Naive B cell (primary cell): ENCODE data around the gene ABCA13. TPM values are rescaled to one million over a fixed set of nuclear protein-coding genes. Genes with fewer than 3 reads are reported as not detected.
A peak's percentile ranks its signal among the peaks of the same experiment; 100 is the strongest.

Source experiments
- ATAC-seq, 2 donors: fragments of 150-1000 bp; cut with Tn5 transposase; 2 replicates each; pipeline ENCODE4 v1.10.0; 2021; ENCODE audit warnings: low read depth in 2 of 2, mild to moderate bottlenecking in 2 of 2, moderate library complexity in 2 of 2
- DNase-seq: peaks from one replicate; pipeline ENCODE4 v3.0.0; 2022
- H3K27ac Mint-ChIP-seq, 6 donors: one replicate each; pipeline ENCODE4 v1.8.0; 2020 to 2022; ENCODE audit warnings: mild to moderate bottlenecking in 6 of 6, mixed read lengths in 6 of 6, moderate library complexity in 5 of 6, inconsistent platforms in 2 of 6
- H3K27me3 Mint-ChIP-seq, 3 donors: one replicate each; pipeline ENCODE4 v1.8.0; 2021 to 2022; ENCODE audit warnings: mixed read lengths in 3 of 3, mild to moderate bottlenecking in 1 of 3
- H3K36me3 Mint-ChIP-seq, 2 donors: one replicate each; pipeline ENCODE4 v1.8.0; 2020 to 2022; ENCODE audit warnings: mixed read lengths in 2 of 2, inconsistent platforms in 1 of 2, mild to moderate bottlenecking in 1 of 2
- H3K4me1 Mint-ChIP-seq, 3 donors: one replicate each; pipeline ENCODE4 v1.8.0; 2020 to 2022; ENCODE audit warnings: mixed read lengths in 3 of 3, inconsistent platforms in 1 of 3, mild to moderate bottlenecking in 1 of 3, moderate library complexity in 1 of 3
- H3K4me3 Mint-ChIP-seq, 8 donors: one replicate each; pipeline ENCODE4 v1.8.0; 2020 to 2022; ENCODE audit warnings: mild to moderate bottlenecking in 8 of 8, mixed read lengths in 8 of 8, moderate library complexity in 8 of 8, inconsistent platforms in 2 of 8
- H3K9me3 Mint-ChIP-seq, 7 donors: one replicate each; pipeline ENCODE4 v1.8.0; 2020 to 2022; ENCODE audit warnings: mixed read lengths in 7 of 7, mild to moderate bottlenecking in 5 of 7, inconsistent platforms in 2 of 7, moderate library complexity in 1 of 7
- polyA plus RNA-seq, 6 donors: library from polyadenylated mRNA; unstranded; fragments of 300-500 nt; fragmentation: Illumina TruSeq; gene quantifications; one replicate each; pipeline ENCODE4 v1.2.3, GENCODE V29; 2021; ENCODE audit warnings: low read depth in 6 of 6

ABCA13 gene
- polyA plus RNA-seq, 6 donors from 2014 or later = not detected

DNA sequence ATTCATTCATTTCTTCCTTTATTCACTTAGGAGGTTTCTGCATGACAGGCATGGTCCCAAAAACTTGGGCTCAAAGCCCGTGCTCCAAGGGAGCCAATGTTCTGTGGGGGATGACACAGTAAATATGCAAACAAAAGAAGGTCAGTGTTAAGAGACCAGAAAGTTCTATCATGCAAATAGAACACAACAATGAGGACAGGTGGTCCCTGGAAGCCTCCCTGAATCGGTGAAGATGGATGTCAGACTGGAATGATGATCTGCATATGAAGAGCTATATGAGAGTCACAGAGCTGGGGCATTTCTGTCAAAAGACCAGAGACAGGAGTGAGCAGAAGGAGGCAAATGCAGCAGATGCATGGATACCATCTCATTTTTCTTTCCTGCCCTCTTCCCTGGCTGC, 129.0 kb downstream of the ABCA13 start:
- no peak for ATAC-seq
- no peaks in the 10 kb centered on the region for H3K4me1 Mint-ChIP-seq
- H3K27ac Mint-ChIP-seq = no peak overlapping the region
- no peaks in the 10 kb centered on the region for H3K36me3 Mint-ChIP-seq
- H3K9me3 Mint-ChIP-seq = no peaks in the 10 kb centered on the region
- no peak for DNase-seq
- no peak overlapping the region for H3K4me3 Mint-ChIP-seq
- H3K27me3 Mint-ChIP-seq = peaks cover 0 to 10% (median 8%) of the 10 kb centered on the region in 3 donors

DNA sequence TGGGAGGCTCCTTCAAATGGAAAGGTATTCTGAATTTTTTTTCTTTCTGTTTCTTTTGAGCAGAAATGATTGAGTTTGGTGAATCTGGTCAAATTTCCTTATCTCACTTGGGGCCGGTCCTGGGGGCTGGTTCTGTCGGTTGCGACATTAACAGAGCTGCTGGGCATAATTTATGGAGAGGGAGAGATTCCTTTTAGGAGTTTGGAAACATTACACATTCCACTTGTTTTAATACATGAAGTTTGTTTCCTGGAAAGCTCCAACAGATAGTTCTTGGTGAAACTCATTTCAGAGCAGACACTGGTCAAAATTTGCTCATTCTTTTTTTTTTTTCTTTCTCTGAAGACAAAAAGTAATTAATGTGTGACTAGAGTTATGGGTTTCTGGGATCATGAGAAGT, 129.9 kb downstream of the ABCA13 start:
- no peak overlapping the region for H3K27ac Mint-ChIP-seq
- DNase-seq = no peak
- H3K9me3 Mint-ChIP-seq = no peaks in the 10 kb centered on the region
- H3K4me1 Mint-ChIP-seq = no peaks in the 10 kb centered on the region
- no peak overlapping the region for H3K4me3 Mint-ChIP-seq
- H3K36me3 Mint-ChIP-seq = no peaks in the 10 kb centered on the region
- no peak for ATAC-seq
- peaks cover 0 to 15% (median 11%) of the 10 kb centered on the region in 3 donors for H3K27me3 Mint-ChIP-seq

DNA sequence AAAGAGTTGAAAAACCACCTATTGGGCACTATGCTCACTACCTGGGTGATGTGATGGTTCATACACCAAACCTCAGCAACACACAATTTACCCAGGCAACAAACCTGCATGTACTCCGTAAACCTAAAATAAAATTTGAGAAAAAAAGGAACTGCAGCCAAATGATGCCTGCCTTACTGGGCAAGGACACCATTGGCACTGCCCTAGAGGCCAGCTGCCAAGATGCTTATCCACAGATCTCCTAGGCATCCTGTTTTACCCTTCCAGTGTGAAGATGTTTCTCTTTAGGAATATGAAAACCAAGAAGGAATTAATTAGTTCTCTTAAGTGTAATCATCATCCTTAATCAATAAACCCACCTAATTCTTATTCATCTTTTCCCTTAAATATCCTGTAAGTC, 133.4 kb downstream of the ABCA13 start:
- no peaks in the 10 kb centered on the region for H3K4me1 Mint-ChIP-seq
- H3K27ac Mint-ChIP-seq = no peak overlapping the region
- no peak for DNase-seq
- peaks cover 0 to 15% (median 11%) of the 10 kb centered on the region in 3 donors for H3K27me3 Mint-ChIP-seq
- H3K36me3 Mint-ChIP-seq = no peaks in the 10 kb centered on the region
- no peak for ATAC-seq
- no peak overlapping the region for H3K4me3 Mint-ChIP-seq
- no peaks in the 10 kb centered on the region for H3K9me3 Mint-ChIP-seq

DNA sequence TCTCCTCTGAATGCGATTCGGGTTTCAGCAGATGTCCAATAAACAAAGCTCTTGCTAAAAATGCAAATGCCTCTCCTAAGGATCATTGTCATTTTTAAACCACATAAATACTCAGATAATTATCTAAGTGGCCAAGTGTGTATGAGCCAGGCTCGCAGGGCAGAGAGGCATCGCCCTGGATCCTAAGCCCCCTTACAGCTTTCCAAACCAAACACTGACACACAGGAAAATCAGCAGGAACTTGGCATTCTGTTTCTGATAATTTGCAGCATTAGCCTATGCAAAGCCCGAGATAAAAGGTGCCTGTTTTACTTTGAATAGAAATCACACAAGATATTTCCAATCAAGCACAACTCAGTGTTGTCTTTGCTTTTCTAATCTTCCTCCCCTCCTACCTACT, 134.4 kb downstream of the ABCA13 start:
- Mint-ChIP-seq H3K27me3 (peaks cover 0 to 15% (median 11%) of the 10 kb centered on the region in 3 donors), H3K36me3 (no peaks in the 10 kb centered on the region), H3K9me3 (no peaks in the 10 kb centered on the region), H3K4me3 (no peak overlapping the region), H3K4me1 (no peaks in the 10 kb centered on the region), H3K27ac (no peak overlapping the region)
- no peak for DNase-seq
- ATAC-seq = no peak

DNA sequence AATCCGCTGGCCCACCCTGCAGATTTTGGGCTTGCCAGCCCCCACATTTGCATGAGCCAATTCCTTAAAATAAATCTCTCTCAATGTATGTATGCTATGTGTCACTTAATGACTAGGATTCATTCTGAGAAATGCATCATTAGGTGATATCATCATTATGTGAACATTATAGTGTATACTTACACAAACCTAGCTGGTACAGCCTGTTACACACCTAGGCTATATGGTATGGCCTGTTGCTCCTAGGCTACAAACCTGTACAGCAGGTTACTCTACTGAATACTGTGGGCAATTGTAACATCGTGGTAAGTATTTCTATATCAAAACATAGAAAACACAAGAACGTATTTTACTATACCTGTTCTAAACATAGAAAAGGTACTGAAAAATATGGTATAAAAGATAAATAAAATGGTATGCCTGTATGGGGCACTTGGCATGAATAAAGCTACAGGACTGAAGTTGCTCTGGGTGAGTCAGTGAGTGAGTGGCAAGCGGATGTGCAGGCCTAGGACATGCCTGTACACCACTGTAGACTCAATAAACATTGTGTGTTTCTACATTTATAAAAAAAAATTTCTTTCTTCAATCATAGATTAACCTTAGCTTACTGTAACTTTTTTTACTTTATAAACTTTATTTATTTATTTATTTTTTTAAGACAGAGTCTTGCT, 135.9 kb downstream of the ABCA13 start:
- Mint-ChIP-seq H3K4me1 (no peaks in the 10 kb centered on the region), H3K27ac (no peak overlapping the region), H3K36me3 (no peaks in the 10 kb centered on the region), H3K9me3 (no peaks in the 10 kb centered on the region), H3K4me3 (no peak overlapping the region), H3K27me3 (peaks cover 0 to 15% (median 11%) of the 10 kb centered on the region in 3 donors)
- ATAC-seq (no peak), DNase-seq (no peak)

DNA sequence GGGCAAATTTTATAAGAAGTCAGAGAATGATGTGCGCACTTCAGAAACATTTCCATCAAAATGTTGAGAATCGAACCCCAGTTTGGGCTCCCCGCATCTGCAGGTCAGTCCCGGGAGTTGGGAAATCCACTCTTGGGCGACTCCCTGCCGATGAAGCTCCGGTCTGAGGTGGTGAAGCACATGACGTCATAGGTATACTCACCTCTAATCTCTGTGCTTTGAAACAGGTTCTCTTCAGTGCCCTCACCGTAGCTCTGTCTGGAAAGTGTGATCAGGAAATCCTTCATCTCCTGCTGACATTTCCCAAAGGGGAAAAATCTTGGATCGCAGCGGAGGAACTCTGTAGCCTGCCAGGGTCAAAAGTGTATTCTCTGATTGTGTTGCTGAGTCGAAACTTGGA, 138.5 kb downstream of the ABCA13 start:
- DNase-seq = no peak
- Mint-ChIP-seq H3K4me3 (no peak overlapping the region), H3K4me1 (no peaks in the 10 kb centered on the region), H3K36me3 (no peaks in the 10 kb centered on the region), H3K27ac (no peak overlapping the region), H3K9me3 (no peaks in the 10 kb centered on the region), H3K27me3 (peaks cover 0 to 10% (median 7%) of the 10 kb centered on the region in 3 donors)
- ATAC-seq = no peak

DNA sequence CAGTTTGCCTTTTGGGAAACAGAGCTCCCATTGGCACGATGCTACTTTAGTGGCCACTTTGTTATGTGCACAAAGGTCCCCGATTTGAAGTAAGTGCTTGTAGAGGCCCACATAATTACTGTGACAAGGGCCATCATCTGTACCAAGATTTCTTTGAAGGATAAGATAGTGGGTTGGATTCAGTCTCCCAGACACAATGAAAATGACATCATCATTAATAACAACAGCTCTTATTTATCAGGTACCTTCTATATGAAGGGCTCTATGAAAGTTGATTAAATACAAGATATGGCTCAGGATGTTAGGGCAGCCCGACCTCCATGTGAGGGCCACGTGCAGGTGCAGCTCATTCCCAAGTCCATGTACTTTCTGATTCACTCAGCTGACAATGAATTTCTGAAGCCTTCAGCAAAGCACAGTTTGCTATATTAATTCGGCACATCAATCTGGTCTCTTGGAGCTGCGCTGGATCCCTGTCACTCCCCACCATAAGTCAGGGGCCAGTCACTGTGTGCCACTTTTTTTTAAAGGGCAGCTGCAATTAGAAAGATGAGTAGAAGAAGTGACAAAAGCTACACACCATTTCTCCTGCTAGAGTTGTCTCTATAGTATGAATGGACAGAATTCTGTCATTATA, 140.3 kb downstream of the ABCA13 start:
- no peak for ATAC-seq
- Mint-ChIP-seq H3K27ac (no peak overlapping the region), H3K4me1 (no peaks in the 10 kb centered on the region), H3K9me3 (no peaks in the 10 kb centered on the region), H3K36me3 (no peaks in the 10 kb centered on the region), H3K4me3 (no peak overlapping the region), H3K27me3 (no peaks in the 10 kb centered on the region)
- DNase-seq = no peak

DNA sequence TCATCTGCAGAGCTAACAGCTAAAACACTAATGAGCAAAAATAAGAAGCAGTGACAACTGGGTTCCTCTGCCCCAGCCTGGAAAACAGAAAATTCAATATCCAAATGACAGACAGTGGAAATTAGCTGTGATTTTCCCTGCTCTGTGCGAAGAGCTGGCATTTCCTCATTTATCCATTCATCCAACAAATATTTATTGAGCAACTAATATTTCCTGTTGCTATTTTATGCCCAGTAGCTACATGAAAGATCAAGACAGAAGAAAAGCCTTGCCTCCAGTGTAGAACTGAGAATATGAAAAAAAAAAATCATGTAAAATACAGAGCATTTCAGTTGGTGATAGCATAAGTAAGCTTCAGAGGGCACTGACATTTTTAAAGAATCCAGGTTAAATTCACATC, 140.9 kb downstream of the ABCA13 start:
- H3K4me3 Mint-ChIP-seq = no peak overlapping the region
- H3K36me3 Mint-ChIP-seq = no peaks in the 10 kb centered on the region
- DNase-seq (no peak), ATAC-seq (no peak)
- no peaks in the 10 kb centered on the region for H3K4me1 Mint-ChIP-seq
- no peaks in the 10 kb centered on the region for H3K27me3 Mint-ChIP-seq
- no peak overlapping the region for H3K27ac Mint-ChIP-seq
- H3K9me3 Mint-ChIP-seq = peaks cover 0 to 1% (median 0%) of the 10 kb centered on the region in 7 donors

DNA sequence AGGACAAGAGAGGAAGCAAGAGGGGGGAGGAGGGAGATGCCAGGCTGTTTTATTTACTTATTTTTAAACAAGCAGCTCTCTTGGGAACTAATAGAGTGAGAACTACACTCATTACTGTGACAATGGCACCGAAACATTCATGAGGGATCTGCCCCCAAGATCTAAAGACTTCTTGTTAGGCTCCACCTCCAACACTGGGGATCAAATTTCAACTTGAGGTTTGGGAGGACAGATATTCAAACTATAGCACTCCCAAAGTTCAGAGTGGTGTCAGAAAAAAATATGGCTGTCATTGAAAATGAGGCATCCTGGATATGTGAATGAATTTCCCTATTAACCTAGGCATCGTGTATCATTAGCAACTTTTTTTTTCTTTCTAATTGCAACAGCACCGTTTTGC, 145.5 kb downstream of the ABCA13 start:
- H3K4me1 Mint-ChIP-seq = no peaks in the 10 kb centered on the region
- ATAC-seq (no peak), DNase-seq (no peak)
- H3K27me3 Mint-ChIP-seq = peaks cover 0 to 8% (median 6%) of the 10 kb centered on the region in 3 donors
- no peak overlapping the region for H3K4me3 Mint-ChIP-seq
- no peak overlapping the region for H3K27ac Mint-ChIP-seq
- no peaks in the 10 kb centered on the region for H3K36me3 Mint-ChIP-seq
- H3K9me3 Mint-ChIP-seq = peaks cover 0 to 1% (median 0%) of the 10 kb centered on the region in 7 donors

DNA sequence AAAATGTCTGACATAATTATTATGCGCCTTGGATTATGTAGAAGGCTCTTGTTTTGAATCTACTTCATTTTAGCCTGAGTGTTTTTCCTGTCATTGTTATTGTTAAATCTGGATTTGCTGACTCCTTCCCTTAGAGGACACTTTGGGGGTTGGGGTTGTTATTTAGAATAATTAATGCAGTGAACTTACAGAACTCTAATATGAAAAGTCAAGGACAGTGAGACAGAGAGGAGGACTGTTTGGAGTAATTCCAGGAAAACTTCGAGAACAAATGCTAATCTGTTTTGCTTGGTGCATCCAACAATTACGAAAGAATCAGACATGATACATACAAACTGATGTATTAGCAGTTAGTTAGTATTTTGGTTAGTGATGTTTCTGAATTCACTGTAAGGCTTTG, 146.1 kb downstream of the ABCA13 start:
- Mint-ChIP-seq H3K9me3 (peaks cover 0 to 1% (median 0%) of the 10 kb centered on the region in 7 donors), H3K27me3 (peaks cover 0 to 8% (median 6%) of the 10 kb centered on the region in 3 donors), H3K4me3 (no peak overlapping the region), H3K36me3 (no peaks in the 10 kb centered on the region), H3K27ac (no peak overlapping the region), H3K4me1 (no peaks in the 10 kb centered on the region)
- ATAC-seq (no peak), DNase-seq (no peak)

DNA sequence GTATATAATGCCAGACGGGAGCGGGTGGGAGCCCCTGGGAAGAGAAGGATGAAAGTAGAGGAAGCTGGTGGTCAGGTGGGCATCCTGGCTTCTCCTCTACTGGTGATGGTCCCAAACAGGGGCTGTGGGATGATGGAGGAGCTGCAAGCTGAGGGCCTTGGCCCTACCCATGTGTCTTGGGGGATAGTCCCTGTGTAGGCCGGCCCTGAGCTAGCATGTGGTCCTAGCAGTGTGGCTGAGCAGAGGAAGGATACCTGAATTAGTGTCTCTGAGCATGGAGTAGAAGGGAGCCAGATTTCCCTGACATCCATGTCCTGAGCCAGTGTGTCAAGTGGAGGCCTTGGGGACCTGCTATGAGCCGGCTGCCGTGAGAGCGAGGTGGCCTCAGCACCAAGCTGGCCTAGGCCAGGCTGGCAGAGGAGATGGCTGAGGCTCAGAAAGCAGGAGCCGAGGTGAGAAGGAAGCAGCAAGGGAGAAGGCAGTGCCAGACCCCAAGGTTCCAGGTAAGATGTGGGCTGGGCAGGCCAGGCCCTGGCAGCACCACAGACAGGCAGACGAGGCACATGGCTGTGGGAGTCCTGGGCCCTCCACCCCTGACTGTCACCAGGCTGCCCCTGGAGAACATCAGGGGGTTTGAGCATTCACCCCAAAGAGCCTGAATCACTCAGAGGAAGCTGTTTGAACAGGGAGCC, 150.2 kb downstream of the ABCA13 start:
- ATAC-seq (no peak), DNase-seq (no peak)
- H3K36me3 Mint-ChIP-seq = no peaks in the 10 kb centered on the region
- no peak overlapping the region for H3K27ac Mint-ChIP-seq
- H3K4me1 Mint-ChIP-seq = no peaks in the 10 kb centered on the region
- H3K9me3 Mint-ChIP-seq = peaks cover 0 to 26% (median 6%) of the 10 kb centered on the region in 7 donors
- no peak overlapping the region for H3K4me3 Mint-ChIP-seq
- peaks cover 3 to 8% (median 6%) of the 10 kb centered on the region in 3 donors for H3K27me3 Mint-ChIP-seq

DNA sequence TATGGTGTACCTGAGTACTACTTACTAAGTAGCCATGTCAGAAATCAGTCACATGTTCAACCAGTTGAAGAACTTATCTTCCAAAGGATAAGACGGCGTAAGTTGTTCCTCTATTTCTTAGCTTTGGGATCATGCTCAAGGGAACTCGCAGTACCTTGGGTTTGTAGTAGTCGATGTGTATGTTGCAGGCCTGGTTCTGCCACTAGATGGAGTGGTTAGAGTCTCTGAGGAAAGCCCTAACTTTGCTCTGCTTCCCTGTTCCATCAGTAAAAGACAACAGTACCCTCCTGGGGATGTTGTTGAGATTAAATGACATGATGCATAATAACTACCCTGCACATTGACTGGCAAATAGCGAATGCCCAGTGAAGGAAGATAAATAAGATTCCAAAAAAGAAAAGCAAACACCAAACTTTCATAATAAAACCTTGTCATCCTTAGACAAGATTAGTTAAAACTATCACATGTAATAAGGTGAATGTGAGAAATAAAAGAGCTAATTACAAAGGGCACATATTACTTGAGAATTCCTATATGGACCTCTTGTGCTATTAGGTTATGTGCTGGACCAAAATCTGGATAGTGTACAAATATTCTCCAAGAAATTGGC, 165.9 kb downstream of the ABCA13 start:
- no peak for ATAC-seq
- no peaks in the 10 kb centered on the region for H3K4me1 Mint-ChIP-seq
- DNase-seq = no peak
- H3K36me3 Mint-ChIP-seq = no peaks in the 10 kb centered on the region
- H3K4me3 Mint-ChIP-seq = no peak overlapping the region
- no peaks in the 10 kb centered on the region for H3K27me3 Mint-ChIP-seq
- peaks cover 0 to 5% (median 0%) of the 10 kb centered on the region in 7 donors for H3K9me3 Mint-ChIP-seq
- H3K27ac Mint-ChIP-seq = peak overlapping the region in 1 of 6 donors; percentile 23

DNA sequence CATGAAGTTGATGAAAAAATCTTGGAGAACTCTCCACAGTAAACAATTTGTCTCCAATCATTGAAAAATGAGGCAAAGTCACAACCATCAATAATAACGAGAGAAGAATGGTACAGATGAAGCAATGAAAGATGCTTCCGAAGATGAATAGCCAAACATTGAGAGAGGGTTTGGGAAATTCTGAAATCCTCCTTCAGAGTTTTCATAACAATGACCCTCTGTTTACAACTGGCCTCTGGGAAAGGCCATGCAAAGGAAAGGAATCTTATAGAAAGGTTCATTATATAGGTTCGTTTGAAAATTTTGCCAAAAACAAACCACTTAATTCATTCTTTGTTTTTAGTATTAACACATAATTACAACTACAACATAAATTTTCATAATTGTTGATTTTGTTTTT, 166.5 kb downstream of the ABCA13 start:
- Mint-ChIP-seq H3K9me3 (peaks cover 0 to 3% (median 0%) of the 10 kb centered on the region in 7 donors), H3K4me1 (no peaks in the 10 kb centered on the region), H3K27me3 (no peaks in the 10 kb centered on the region), H3K36me3 (no peaks in the 10 kb centered on the region), H3K4me3 (no peak overlapping the region), H3K27ac (no peak overlapping the region)
- ATAC-seq (no peak), DNase-seq (no peak)
